ENCODE results near the gene CASQ1. TPM values are rescaled to one million over a fixed set of nuclear protein-coding genes. Genes with fewer than 3 reads are reported as not detected.

Gene CASQ1
- total RNA-seq, result not detected

DNA sequence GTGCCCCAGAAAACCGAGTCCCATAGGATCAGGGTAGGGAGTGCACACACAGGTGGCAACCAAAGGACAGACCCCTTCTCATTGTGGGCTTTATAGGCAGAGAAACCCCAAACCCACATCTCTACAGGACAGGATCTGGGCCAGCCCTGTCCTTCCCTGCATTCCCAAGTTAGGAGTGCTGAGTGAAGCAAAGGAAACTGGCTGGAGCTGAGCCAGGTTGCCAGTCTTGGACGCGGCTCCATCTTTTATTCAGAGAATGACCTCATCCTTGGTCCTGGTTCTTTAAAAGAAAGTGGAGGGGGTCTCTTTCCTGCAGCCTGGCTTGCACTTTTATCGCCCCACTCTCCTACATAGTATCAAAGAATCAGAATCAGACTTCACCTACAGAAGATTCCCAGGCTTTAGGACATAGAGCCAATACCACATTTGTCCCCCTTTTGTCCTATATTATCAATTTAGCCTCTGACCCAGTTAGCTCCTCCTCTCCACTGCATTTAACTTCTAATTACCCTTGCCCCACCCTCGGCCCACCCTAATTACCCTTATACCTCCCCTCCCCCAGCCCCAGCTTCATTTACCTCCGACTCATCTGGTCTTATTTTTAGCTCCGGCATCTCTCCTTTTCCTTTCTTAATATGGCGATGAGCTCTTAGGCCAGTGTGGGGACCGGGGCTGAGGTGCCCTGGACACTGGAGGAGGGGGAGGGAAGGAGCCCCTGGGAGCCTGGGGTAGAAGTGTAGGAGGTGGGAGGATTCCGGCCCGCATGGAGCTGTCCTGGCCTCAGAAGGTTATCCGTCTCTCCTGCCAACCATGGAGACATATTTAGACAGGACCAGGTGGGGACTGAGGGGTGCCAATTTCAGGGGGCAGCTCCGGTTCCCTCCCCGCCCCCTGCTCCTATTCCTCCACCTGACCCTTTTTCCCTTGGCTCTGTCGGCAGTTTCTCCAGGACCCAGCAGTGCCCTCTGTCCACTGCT lies at the start of gene CASQ1:
Gene CASQ1 (plus strand): TSS at position 927 of the 977 bp plus-strand sequence. CDS start 177 bp downstream, outside the sequence.
- no peak for ATAC-seq
- Mint-ChIP-seq H3K4me1 (no peaks in the 10 kb centered on the region), H3K27ac (no peak within 1 kb of the TSS), H3K36me3 (ENCODE audit: low read depth) (no peaks in the 10 kb centered on the region), H3K4me3 (no peak within 1 kb of the TSS), H3K9me3 (ENCODE audit: low read depth) (no peaks in the 10 kb centered on the region), H3K27me3 (no peaks in the 10 kb centered on the region)
- no peak for DNase-seq
- intact Hi-C loops (cut with DNase I, micrococcal nuclease), result loop anchor here in 1 of 2 experiments (5.0 kb wide), 1 partner anchor 417 kb away; no protein-coding TSS in a partner anchor
- ChIA-PET POLR2A (interaction anchor here (0.6 kb wide), 1 partner anchor 85 kb away, joined by 3 read pairs; no protein-coding TSS in a partner anchor), CTCF (interaction anchor here (0.9 to 3.4 kb wide), 8 partner anchors 12 to 187 kb away, joined by 4 to 44 read pairs (median 5); no protein-coding TSS in a partner anchor)

DNA sequence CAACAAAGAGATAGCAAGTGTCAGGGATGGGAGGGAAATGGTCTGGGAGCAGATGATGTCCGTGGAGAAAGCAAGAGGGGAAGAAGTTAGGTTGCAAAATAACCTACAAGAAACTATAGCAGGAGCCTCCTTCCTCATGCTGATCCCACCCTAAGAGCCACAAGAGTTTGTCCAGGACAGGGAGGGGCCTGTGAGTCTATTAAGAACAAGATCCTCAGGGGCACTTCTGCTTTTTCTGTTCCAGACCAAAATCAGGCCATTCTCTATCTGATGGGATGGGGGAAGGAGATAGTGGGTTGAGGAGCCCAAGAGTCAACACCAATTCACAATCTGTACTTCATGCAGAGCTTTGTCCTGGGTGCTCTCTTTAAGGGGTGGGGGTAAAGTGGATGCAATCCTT lies 46.7 kb upstream of the CASQ1 start:
- ChIA-PET POLR2A (no interaction called here), CTCF (interaction anchor here (0.7 kb wide), 1 partner anchor 22 kb away, joined by 3 read pairs; no protein-coding TSS in a partner anchor)
- no peaks in the 10 kb centered on the region for H3K36me3 Mint-ChIP-seq (ENCODE audit: low read depth)
- DNase-seq (no peak), ATAC-seq (no peak)
- no peaks in the 10 kb centered on the region for H3K4me1 Mint-ChIP-seq
- no peaks in the 10 kb centered on the region for H3K9me3 Mint-ChIP-seq (ENCODE audit: low read depth)
- H3K27ac Mint-ChIP-seq, result no peak overlapping the region
- H3K4me3 Mint-ChIP-seq, result no peak overlapping the region
- intact Hi-C loops (cut with DNase I, micrococcal nuclease), result no loop called here
- H3K27me3 Mint-ChIP-seq, result peaks cover 12% of the 10 kb centered on the region

DNA sequence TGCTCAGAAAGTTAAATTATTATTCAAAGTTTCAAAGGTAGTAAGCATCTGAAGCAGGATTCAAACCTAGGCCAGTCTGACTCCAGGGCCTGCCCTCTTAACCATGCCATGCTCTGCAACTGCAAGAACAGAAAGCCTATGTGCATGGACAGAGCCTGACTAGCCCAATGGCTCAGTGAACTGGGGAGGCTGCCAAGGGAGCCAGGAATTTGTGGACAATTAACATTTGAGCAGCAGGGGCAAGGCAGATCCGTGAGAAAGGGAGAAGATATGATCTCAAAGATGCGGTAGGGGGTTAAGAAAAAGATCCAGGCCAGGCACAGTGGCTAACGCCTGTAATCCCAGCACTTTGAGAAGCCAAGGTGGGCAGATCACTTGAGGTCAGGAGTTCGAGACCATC lies 45.5 kb upstream of the CASQ1 start:
- H3K36me3 Mint-ChIP-seq (ENCODE audit: low read depth), result no peaks in the 10 kb centered on the region
- no peak for DNase-seq
- H3K9me3 Mint-ChIP-seq (ENCODE audit: low read depth), result no peaks in the 10 kb centered on the region
- intact Hi-C loops (cut with DNase I, micrococcal nuclease), result no loop called here
- POLR2A ChIA-PET, result no interaction called here
- H3K4me1 Mint-ChIP-seq, result no peaks in the 10 kb centered on the region
- peaks cover 12% of the 10 kb centered on the region for H3K27me3 Mint-ChIP-seq
- ATAC-seq, result no peak
- CTCF ChIA-PET, result no interaction called here
- H3K27ac Mint-ChIP-seq, result no peak overlapping the region
- no peak overlapping the region for H3K4me3 Mint-ChIP-seq

DNA sequence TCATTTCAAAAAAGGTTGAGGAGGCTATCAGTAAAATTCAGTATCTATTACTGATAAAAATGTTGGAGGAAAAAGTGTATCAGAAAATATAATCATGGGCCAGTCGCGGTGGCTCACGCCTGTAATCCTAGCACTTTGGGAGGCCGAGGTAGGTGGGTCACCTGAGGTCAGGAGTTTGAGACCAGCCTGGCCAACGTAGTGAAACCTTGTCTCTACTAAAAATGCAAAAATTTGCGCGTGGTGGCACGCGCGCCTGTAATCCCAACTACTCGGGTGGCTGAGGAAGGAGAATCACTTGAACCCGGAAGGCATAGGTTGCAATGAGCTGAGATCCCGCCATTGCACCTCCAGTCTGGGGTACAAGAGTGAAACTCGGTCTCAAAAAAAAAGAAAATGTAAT lies 44.3 kb upstream of the CASQ1 start:
- POLR2A ChIA-PET, result no interaction called here
- Mint-ChIP-seq H3K27ac (no peak overlapping the region), H3K4me3 (no peak overlapping the region), H3K27me3 (peaks cover 12% of the 10 kb centered on the region), H3K9me3 (ENCODE audit: low read depth) (no peaks in the 10 kb centered on the region), H3K4me1 (no peaks in the 10 kb centered on the region), H3K36me3 (ENCODE audit: low read depth) (no peaks in the 10 kb centered on the region)
- ATAC-seq (no peak), DNase-seq (no peak)
- intact Hi-C loops (cut with DNase I, micrococcal nuclease), result no loop called here
- CTCF ChIA-PET, result interaction anchor here (1.4 kb wide), 1 partner anchor 15 kb away, joined by 4 read pairs; no protein-coding TSS in a partner anchor

DNA sequence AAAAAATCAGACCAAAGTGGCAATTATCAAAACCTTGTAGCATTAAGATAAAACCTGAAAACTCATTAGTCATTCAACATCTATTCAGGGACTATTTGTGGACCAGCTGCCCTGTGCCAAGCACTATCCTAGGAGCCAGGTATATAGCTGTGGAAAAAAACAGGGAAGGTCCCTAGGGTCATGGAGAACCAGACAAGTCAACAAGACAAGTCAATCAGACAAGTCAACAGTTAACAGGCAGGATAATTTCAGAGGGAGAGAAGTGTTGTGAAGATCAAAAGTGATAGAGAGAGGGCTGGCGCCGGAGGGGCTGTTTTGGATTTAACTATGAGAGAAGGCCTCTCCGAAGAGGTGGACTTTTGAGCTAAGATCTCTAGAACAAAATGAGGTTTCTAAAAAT lies 42.3 kb upstream of the CASQ1 start:
- ChIA-PET CTCF (interaction anchor here (0.7 to 1.4 kb wide), 2 partner anchors 36 to 456 kb away, joined by 3 read pairs; no protein-coding TSS in a partner anchor), POLR2A (no interaction called here)
- no peak overlapping the region for H3K27ac Mint-ChIP-seq
- intact Hi-C loops (cut with DNase I, micrococcal nuclease), result no loop called here
- H3K4me3 Mint-ChIP-seq, result no peak overlapping the region
- DNase-seq (no peak), ATAC-seq (no peak)
- H3K27me3 Mint-ChIP-seq, result peaks cover 4% of the 10 kb centered on the region
- no peaks in the 10 kb centered on the region for H3K36me3 Mint-ChIP-seq (ENCODE audit: low read depth)
- no peaks in the 10 kb centered on the region for H3K9me3 Mint-ChIP-seq (ENCODE audit: low read depth)
- no peaks in the 10 kb centered on the region for H3K4me1 Mint-ChIP-seq

DNA sequence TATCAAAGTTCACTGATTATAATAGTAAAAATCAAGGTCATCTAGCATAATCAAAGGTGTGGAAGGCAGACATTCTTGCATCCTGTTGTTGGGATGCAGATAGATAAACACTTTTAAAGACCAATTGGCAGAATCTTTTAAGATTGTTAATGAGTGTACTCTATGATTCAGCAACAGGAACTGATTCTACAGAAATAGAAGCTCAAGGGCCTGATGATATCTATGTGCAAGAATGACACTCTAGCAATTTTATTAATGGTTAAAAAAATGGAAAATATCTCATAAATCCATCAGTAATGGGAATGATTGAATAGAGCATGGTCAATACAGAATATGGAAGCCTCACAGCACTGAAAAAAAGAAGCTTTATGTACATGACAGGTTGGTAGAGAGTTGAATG lies 41.1 kb upstream of the CASQ1 start:
- CTCF ChIA-PET, result interaction anchor here (0.5 to 0.7 kb wide), 2 partner anchors 9 to 80 kb away, joined by 3 read pairs; no protein-coding TSS in a partner anchor
- ATAC-seq (no peak), DNase-seq (no peak)
- no peaks in the 10 kb centered on the region for H3K9me3 Mint-ChIP-seq (ENCODE audit: low read depth)
- H3K27me3 Mint-ChIP-seq, result peaks cover 2% of the 10 kb centered on the region
- H3K27ac Mint-ChIP-seq, result no peak overlapping the region
- H3K4me1 Mint-ChIP-seq, result no peaks in the 10 kb centered on the region
- H3K36me3 Mint-ChIP-seq (ENCODE audit: low read depth), result no peaks in the 10 kb centered on the region
- no peak overlapping the region for H3K4me3 Mint-ChIP-seq
- POLR2A ChIA-PET, result no interaction called here
- intact Hi-C loops (cut with DNase I, micrococcal nuclease), result no loop called here

DNA sequence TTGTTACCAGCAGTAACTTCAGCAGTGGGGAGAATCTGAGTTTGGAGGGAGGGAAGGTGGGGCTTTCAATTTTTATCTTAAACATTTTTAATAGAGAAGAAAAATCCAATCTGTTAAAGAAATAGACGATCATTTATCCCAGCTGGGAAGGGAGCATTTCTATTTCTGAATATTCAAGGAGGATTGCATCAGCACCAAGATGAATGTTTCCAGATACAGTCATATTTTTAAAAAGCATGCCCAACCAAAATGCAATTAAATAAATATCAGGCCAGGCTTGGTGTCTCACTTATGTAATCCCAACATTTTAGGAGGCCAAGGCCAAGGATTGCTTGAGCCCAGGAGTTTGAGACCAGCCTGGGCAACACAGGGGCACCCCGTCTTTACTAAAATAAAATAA lies 40.7 kb upstream of the CASQ1 start:
- Mint-ChIP-seq H3K27me3 (peaks cover 2% of the 10 kb centered on the region), H3K9me3 (ENCODE audit: low read depth) (no peaks in the 10 kb centered on the region), H3K36me3 (ENCODE audit: low read depth) (no peaks in the 10 kb centered on the region), H3K27ac (no peak overlapping the region), H3K4me1 (no peaks in the 10 kb centered on the region), H3K4me3 (no peak overlapping the region)
- CTCF ChIA-PET, result interaction anchor here (0.5 to 0.7 kb wide), 2 partner anchors 9 to 81 kb away, joined by 3 read pairs; no protein-coding TSS in a partner anchor
- POLR2A ChIA-PET, result no interaction called here
- ATAC-seq (no peak), DNase-seq (no peak)
- intact Hi-C loops (cut with DNase I, micrococcal nuclease), result no loop called here

DNA sequence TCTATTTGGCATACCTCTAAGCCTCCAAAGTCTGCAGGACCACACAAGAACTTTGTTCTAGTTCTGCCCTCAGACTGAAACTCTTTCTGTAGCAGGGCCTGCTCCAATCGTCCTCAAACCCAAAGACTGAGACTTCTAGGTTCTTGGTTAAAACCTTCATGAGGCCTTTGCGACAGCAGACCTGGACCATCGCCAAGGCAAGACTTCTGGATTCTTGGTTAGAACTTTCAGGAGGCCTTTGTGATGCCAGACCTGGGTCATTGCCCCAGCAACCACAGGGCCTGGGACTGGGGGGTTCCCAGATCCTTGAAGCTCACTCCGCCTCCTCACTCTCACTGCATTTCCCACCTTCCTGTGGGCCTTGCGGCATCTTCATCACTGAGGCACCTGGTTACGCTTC lies 39.1 kb upstream of the CASQ1 start, which contains the start of gene ATP1A4:
Gene ATP1A4 (plus strand): TSS at position 301 of the 400 bp plus-strand sequence. CDS start 438 bp downstream, outside the sequence.
- POLR2A ChIA-PET, result no interaction called here
- CTCF ChIA-PET, result interaction anchor here (1.0 to 1.1 kb wide), 2 partner anchors 13 to 18 kb away, joined by 3 read pairs; no protein-coding TSS in a partner anchor
- H3K4me3 Mint-ChIP-seq, result no peak within 1 kb of the TSS
- DNase-seq, result no peak
- H3K27me3 Mint-ChIP-seq, result peaks cover 4% of the 10 kb centered on the region
- H3K4me1 Mint-ChIP-seq, result no peaks in the 10 kb centered on the region
- no peak for ATAC-seq
- H3K9me3 Mint-ChIP-seq (ENCODE audit: low read depth), result no peaks in the 10 kb centered on the region
- no peak within 1 kb of the TSS for H3K27ac Mint-ChIP-seq
- intact Hi-C loops (cut with DNase I, micrococcal nuclease), result no loop called here
- no peaks in the 10 kb centered on the region for H3K36me3 Mint-ChIP-seq (ENCODE audit: low read depth)

DNA sequence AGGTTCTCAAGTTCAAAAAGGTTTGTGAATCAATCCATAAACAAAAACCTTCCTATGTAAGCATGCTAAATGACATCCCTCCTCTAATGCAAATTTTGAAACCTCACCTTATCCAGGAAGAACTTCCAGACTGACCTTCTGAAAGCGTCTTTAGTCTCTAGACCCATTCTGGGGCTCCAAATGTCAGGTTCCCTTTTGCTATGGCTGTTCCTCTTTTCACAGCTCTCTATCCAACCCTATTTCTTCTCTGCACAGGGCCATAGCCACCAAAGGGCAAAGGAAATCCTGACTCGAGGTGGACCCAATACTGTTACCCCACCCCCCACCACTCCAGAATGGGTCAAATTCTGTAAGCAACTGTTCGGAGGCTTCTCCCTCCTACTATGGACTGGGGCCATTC lies 35.6 kb upstream of the CASQ1 start:
- Mint-ChIP-seq H3K36me3 (ENCODE audit: low read depth) (no peaks in the 10 kb centered on the region), H3K4me3 (no peak overlapping the region), H3K27me3 (peaks cover 4% of the 10 kb centered on the region), H3K9me3 (ENCODE audit: low read depth) (no peaks in the 10 kb centered on the region), H3K27ac (no peak overlapping the region), H3K4me1 (no peaks in the 10 kb centered on the region)
- no peak for DNase-seq
- ATAC-seq, result no peak
- POLR2A ChIA-PET, result no interaction called here
- intact Hi-C loops (cut with DNase I, micrococcal nuclease), result no loop called here
- CTCF ChIA-PET, result no interaction called here

DNA sequence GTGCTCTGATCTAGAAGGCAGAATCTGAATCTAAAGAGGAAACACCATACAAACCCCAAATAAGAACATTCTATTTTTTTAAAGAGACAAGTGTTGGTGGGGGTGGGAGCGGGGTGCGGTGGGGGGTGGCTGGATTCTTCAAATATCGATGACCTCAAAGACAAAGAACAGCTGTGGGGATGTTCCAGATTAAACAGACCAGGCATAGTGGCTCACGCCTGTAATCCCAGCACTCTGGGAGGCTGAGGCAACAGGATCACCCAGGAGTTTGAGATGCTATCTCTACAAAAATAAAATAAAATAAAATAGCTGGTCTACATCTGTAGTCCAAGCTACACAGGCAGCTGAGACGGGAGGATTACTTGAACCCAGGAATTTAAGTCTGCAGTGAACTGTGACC lies 34.0 kb upstream of the CASQ1 start:
- Mint-ChIP-seq H3K27ac (no peak overlapping the region), H3K4me1 (no peaks in the 10 kb centered on the region), H3K36me3 (ENCODE audit: low read depth) (no peaks in the 10 kb centered on the region), H3K4me3 (no peak overlapping the region), H3K9me3 (ENCODE audit: low read depth) (no peaks in the 10 kb centered on the region), H3K27me3 (peaks cover 4% of the 10 kb centered on the region)
- intact Hi-C loops (cut with DNase I, micrococcal nuclease), result no loop called here
- ATAC-seq, result no peak
- DNase-seq, result no peak
- CTCF ChIA-PET, result interaction anchor here (0.6 to 0.7 kb wide), 2 partner anchors 90 to 149 kb away, joined by 3 read pairs; no protein-coding TSS in a partner anchor
- POLR2A ChIA-PET, result no interaction called here

DNA sequence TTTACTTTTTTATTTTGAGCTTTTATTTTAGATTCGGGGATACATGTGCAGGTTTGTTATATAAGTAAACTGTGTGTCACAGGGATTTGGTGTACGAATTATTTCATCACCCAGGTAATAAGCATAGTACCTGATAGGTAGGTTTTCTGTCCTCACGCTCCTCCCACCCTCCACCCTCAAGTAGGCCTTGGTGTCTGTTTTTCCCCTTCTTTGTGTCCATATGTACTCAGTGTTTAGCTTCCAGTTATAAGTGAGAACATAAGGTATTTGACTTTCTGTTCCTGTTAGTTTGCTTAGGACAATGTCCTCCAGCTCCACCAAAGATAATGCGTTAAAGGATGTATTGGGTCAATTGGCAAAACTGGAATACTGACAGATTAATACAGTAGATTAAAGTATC lies 33.2 kb upstream of the CASQ1 start:
- no peaks in the 10 kb centered on the region for H3K4me1 Mint-ChIP-seq
- ATAC-seq (no peak), DNase-seq (no peak)
- H3K9me3 Mint-ChIP-seq (ENCODE audit: low read depth), result no peaks in the 10 kb centered on the region
- POLR2A ChIA-PET, result interaction anchor here (0.7 kb wide), 1 partner anchor 103 kb away, joined by 3 read pairs; no protein-coding TSS in a partner anchor
- H3K4me3 Mint-ChIP-seq, result no peak overlapping the region
- intact Hi-C loops (cut with DNase I, micrococcal nuclease), result no loop called here
- CTCF ChIA-PET, result interaction anchor here (0.6 to 0.7 kb wide), 2 partner anchors 90 to 437 kb away, joined by 3 read pairs; no protein-coding TSS in a partner anchor
- no peak overlapping the region for H3K27ac Mint-ChIP-seq
- peaks cover 4% of the 10 kb centered on the region for H3K27me3 Mint-ChIP-seq
- no peaks in the 10 kb centered on the region for H3K36me3 Mint-ChIP-seq (ENCODE audit: low read depth)
